ENCODE measurements around the gene STH.

STH gene

DNA sequence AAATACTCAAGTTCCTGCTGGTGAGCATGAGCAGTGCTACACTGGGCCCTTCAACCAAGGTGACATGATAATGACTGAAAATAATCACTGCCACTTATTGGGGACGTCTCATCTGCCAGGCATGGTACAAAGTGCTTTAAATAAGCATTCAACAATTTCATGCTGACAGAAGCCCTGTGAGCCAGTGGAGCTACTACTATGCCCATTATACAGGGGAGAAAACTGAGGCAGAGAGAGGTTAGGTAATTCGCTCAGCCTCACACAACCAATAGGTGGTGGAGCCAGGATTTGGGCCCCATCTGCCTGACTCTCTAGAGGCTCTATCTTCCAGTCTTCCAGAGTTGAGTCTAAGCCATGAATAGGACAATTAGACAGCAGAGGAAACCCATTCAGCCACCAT lies 30.3 kb upstream of the STH start:
- DNase-seq: no peak

DNA sequence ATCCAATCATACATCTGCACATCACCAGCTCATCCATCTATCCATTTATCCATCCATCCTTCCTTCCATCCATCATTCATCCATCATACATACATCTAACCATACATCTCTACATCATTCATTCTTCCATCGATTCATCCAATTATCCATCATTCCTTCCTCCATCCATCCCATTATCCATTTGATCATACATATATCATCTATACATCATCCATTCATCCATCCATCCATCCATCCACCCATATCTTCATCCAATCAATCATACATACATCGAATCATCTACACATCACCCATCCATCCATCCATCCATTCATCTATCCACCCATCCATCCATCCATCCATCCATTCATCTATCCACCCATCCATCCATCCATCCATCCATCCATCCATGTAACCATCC lies 29.3 kb upstream of the STH start:
- no peak for DNase-seq

DNA sequence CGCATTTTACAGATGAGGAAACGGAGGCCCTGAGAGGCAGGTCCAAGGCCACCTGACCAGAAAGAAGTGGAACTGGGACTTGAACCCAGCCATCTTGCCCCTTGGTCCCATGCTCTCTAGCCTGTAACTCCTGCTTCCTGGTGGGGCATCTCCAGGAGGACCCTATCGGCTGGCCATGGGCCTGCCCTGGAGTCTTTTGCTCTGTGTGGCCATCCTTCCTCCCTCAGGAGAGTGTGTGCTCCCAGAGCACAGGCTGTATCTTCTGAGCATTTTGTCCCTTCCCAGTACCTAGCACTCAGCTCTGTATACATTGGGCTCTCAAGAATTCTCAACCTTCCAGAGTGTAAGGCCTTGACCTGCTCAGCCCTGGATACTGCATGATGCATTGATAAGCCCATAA lies 28.4 kb upstream of the STH start:
- DNase-seq: no peak

DNA sequence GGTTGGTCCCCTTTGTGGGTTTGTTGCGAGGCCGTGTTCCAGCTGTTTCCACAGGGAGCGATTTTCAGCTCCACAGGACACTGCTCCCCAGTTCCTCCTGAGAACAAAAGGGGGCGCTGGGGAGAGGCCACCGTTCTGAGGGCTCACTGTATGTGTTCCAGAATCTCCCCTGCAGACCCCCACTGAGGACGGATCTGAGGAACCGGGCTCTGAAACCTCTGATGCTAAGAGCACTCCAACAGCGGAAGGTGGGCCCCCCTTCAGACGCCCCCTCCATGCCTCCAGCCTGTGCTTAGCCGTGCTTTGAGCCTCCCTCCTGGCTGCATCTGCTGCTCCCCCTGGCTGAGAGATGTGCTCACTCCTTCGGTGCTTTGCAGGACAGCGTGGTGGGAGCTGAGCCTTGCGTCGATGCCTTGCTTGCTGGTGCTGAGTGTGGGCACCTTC lies 27.3 kb upstream of the STH start:
- no peak for DNase-seq

DNA sequence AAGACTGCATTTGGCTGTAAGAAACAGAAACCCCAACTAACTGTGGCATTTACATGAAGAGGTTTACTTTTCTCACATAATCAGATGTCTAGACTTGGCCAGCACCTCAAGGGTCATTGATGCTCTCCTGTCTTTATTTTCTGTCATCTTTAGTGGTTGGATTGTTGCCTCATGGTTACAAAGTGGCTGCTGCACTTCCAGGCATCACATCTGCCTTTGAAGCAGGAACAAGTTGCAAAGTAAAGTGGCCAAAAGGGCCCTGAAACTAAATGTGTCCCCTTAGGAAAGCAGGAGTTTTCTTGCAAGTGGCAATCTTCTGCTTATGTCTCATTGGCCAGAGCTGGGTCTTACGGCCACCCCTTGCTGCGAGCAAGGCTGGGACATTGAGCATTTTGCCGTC lies 26.5 kb upstream of the STH start:
- no peak for DNase-seq

DNA sequence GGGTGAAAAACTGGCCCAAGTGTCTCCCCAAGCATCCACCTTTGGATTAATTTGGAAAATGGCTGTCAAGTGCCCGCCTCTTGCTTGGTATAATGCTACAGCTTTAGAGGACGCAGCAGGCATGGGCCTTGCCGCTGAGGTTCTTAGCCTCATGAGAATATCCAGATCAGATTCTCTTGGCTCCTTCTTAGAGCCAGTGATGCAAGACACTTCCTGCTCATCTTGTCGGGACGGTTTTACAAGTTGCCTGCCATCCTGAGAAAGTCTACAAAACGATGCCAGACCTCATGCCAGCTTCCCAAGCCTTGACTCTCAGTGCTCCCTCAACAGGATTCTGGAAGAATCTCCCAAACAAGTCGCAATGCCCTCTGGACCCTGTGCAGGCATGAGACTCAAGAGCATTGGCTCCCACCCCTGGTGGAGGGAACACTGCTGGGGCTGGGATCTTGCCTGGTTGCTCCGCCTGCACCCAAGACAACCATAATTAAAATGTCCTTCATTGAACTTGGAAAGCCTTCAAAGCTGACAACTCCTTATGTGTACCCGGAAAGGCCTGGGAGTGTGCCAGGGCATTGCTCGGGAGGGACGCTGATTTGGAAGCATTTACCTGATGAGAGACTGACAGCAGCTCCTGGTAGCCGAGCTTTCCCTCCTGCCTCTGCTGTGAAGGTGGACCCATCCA lies 25.8 kb upstream of the STH start:
- DNase-seq: no peak

DNA sequence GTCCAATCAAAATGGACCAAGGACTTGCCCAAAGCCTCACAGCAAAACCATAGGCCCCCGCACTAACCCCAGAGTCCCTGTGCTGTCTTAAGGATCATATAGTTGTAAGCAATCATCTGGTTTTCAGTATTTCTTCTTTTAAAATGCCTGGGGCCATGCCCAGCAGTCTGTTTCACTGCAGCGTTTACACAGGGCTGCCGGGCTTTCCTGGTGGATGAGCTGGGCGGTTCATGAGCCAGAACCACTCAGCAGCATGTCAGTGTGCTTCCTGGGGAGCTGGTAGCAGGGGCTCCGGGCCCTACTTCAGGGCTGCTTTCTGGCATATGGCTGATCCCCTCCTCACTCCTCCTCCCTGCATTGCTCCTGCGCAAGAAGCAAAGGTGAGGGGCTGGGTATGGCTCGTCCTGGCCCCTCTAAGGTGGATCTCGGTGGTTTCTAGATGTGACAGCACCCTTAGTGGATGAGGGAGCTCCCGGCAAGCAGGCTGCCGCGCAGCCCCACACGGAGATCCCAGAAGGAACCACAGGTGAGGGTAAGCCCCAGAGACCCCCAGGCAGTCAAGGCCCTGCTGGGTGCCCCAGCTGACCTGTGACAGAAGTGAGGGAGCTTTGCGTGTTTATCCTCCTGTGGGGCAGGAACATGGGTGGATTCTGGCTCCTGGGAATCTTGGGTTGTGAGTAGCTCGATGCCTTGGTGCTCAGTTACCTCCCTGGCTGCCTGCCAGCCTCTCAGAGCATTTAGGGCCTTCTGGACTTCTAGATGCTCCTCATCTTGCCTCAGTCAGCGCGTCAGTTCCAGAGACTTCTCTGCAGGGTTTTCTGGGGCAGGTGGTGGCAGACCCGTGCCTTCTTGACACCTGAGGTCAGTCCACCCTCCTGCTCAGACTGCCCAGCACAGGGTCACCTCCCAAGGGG lies 24.8 kb upstream of the STH start:
- DNase-seq: no peak

DNA sequence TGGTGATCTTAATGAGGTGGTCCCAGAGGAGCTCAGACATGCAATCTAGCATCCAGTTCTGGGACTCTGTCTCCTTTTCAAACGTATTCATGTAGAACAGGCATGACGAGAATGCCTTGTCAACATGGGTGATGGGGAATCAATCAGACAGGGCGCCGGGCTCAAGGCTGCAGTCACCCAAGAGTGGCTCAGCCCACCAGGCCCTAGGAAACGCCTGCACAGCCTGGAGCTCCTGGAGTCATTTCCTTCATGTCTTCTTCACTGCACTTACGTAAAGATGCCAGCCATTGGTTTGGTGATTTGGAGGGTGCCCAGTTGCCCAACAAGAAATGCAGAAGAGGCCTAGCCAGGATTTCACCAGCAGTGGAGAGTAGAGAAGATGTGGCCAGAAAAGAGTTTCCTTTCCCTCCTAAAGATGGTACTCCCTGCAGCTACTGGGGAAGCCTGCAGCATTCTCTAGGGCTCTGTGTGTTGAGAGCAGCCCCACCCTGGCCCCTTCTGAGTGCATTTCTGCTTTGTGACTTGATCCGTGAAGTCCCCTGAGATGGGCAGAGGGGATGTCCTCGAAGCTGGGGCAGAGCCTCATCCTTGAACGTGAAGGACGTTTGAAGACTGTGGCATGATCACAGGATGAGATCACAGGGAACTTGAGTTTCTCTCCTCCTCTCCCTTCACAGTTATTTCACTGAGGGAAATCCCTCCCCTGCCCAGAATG lies 24.0 kb upstream of the STH start:
- no peak for DNase-seq

DNA sequence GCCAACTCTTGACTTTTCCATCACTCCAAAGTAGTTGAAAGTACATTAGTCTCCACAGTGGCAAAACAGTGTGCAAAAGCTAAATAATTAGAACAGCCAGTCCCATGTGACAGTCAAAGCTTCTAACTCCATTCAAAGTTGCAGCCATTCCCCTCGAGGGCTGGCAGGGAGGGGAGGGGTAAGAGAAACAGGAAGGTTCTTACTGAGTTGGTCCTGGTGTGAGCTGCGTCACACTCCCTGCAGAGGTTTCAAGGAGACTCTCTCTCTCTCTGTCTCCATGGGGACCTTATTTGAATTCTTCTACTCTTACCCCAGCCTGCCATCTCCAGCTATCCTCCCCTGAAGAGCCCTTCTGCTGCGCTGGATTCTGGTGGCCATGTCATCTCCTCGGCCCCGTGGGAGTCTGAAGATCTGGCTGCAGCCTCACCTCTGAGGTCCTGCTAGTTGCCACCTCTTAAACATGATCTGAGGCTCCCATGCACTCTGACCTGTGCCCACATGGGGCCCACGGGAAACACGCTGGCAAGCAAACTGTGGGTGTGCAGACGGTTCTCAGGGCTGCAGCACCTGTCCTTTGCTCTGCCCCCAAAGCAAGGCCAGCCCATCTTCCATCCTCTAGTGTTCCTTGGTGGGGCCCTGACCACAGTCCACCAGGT lies 23.3 kb upstream of the STH start:
- no peak for DNase-seq

DNA sequence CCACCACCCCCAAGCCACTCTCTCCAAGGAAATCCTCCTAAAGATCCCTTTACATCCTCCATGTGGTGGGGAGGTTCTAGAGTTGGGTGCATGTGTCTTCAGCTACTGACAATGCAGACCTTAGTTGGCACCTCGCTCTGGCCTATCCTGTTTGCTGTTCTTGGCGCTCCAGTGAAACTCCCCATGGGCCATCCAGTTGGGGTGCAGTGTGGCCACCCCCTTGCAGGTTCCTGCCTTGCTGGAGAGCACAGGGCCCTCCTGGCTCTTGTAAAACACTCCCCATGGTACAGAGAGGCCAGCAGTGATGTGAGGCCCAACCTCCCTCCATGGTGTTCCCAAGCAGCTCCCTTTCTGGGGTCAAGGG lies 22.7 kb upstream of the STH start:
- DNase-seq: no peak

DNA sequence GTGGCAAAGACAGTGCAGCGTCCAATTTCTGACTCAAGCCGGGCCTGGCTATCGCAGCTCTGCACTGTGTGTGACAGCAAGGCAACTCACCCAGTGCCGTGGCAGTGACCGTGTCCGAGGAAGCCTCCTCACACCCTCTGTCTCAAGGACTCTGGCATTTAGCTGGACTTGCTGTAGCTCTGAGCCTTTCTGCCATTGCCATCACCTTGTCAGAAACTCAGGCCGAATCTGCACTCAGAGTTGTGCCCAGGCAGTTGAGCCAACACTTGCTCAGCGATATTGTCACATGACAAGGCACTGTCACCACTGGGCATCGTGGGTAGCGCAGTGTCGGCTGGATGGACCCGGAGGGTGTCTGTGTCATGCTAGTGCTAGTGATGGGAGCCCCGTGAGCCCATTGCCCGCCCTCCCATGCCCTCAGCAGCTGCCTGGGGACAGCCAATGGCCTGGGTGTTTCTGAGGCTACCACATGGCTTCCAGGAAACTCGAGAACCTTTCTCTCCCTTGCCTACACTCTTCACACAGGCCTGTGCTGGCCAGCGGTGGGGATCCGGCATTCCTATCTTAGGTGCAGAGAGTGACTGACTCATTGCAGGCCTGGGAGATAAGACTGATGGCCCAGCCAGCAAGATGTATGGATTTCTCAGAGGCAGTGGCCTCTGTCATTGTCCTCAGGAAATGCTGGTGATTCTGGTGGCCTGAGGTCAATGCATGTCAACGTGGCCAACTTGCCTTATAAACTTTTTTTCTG lies 22.1 kb upstream of the STH start:
- DNase-seq: no peak

DNA sequence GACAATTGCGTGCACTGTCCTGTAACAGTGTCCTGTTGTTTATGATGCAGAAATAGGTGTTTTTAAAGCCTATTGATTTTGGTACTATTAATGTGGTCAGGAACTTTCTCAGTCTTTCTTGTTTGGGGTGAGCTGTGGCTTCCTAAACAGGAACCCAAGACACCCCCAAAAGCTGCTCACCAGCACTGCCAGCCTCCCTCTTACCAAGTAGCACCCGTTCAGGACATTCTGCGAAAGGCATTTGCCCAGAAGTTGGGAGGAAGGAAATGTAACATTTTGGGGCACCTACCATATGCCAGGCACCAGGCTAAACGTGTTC lies 21.6 kb upstream of the STH start:
- DNase-seq: no peak

DNA sequence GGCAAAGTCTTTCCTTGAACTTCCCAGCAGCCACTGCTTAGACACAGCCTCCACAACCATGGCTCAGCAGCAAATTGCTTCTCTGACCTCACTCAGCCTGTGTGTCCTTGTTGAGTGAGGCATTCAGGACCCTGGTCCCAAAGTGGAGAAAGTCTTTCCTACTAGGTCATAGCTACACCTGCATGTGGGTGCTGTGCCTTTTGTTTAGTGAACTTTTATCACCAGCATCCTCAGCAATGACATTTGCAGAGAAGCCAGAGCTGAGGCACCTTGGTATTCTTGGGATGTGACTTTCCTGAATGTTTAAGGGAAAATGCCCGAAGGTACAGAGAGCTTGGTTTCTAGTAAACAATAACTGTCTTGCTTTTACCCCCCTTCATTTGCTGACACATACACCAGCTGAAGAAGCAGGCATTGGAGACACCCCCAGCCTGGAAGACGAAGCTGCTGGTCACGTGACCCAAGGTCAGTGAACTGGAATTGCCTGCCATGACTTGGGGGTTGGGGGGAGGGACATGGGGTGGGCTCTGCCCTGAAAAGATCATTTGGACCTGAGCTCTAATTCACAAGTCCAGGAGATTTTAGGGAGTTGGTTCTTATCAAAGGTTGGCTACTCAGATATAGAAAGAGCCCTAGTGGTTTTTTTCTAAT lies 20.9 kb upstream of the STH start:
- DNase-seq: no peak

DNA sequence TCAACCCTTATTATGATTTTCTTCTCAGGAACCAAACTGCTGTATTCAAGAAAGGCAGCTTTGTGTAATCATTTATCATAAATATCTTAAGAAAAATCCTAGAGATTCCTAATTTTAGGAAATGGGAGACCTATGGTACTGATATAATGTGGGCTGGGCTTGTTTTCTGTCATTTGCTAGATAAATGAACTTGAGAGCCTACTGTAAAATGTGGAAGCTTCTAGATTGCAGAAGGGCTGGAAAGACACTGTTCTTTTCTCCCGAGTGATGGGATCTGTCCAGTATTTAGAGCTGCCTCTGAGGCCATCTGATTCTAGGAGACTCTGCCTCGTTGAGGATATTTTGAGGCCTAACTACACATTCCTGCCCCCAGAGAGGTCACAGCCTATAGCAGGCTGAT lies 19.9 kb upstream of the STH start:
- no peak for DNase-seq

DNA sequence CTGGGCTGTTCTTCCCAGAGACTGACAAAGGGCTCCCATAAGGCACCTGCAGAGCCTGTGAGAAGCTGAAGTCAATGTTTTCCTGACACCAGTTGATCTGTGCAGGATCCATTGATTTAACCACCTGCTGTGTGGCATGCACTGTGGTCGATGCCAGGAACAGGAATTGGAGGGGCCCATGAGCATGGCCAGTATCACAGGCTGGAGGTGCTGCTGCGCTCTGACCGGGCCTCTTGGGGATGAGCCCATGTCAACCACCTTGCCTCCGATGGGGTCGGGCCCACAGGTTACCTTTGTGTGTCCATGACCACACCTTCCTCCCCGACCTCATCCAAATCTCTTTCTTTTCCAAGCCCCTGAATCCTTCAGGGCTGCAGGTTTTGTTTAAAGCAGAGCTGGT lies 18.2 kb upstream of the STH start:
- no peak for DNase-seq

DNA sequence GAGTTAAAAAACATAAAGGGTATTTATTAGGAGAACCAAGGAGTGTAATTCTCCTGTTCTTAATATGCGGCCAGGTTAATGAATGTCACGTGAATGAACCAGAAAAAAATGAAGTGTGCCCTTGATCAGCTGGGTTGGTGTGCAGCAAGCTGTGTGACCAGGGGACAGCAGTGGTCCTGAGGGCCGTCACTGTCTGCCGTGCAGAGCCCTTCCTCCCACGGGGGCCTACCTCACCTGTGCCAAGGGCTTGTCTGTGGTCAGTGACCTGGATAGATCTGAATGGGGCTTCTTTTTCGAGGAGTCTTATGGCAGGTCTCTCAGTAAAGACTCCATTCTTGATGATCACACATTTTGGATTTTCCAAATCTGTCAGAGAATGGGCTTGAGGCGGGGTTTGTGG lies 17.7 kb upstream of the STH start:
- no peak for DNase-seq

DNA sequence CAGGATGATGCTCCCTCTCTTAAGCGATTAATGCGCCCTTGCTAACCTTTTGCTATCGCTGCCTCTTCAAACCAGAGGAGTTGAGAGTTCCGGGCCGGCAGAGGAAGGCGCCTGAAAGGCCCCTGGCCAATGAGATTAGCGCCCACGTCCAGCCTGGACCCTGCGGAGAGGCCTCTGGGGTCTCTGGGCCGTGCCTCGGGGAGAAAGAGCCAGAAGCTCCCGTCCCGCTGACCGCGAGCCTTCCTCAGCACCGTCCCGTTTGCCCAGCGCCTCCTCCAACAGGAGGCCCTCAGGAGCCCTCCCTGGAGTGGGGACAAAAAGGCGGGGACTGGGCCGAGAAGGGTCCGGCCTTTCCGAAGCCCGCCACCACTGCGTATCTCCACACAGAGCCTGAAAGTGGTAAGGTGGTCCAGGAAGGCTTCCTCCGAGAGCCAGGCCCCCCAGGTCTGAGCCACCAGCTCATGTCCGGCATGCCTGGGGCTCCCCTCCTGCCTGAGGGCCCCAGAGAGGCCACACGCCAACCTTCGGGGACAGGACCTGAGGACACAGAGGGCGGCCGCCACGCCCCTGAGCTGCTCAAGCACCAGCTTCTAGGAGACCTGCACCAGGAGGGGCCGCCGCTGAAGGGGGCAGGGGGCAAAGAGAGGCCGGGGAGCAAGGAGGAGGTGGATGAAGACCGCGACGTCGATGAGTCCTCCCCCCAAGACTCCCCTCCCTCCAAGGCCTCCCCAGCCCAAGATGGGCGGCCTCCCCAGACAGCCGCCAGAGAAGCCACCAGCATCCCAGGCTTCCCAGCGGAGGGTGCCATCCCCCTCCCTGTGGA lies 16.0 kb upstream of the STH start:
- no peak for DNase-seq

DNA sequence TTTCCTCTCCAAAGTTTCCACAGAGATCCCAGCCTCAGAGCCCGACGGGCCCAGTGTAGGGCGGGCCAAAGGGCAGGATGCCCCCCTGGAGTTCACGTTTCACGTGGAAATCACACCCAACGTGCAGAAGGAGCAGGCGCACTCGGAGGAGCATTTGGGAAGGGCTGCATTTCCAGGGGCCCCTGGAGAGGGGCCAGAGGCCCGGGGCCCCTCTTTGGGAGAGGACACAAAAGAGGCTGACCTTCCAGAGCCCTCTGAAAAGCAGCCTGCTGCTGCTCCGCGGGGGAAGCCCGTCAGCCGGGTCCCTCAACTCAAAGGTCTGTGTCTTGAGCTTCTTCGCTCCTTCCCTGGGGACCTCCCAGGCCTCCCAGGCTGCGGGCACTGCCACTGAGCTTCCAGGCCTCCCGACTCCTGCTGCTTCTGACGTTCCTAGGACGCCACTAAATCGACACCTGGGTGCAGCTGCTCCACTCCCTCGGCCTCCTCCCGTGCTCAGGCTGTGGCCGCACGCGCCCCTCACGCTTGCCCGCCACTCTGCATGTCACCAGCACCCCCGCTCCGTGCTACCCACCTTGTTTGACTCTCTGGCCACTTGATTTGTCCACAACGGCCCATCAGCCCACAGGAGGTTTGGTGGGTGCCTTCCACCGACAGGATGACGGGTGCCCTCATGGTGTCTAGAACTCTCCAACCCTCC lies 15.3 kb upstream of the STH start:
- no peak for DNase-seq

DNA sequence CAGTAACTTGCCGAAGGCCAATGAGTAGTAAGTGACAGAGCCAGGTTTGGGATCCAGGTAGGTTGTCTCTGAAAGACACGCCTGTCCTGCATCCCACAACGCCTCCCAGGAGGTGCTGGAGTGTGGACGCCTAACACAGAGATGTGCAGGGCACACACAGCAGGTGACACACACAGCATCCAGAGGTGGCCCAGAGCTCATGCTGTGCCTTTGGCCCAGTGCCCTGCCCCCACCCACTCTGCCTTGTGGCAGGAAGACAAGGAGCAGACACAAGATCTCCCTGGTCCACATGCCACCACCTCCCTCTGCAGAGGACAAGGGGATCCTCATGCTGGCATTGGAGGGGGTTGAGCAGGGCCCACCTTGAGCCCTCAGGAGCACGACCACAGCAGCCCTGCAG lies 14.7 kb upstream of the STH start:
- no peak for DNase-seq

DNA sequence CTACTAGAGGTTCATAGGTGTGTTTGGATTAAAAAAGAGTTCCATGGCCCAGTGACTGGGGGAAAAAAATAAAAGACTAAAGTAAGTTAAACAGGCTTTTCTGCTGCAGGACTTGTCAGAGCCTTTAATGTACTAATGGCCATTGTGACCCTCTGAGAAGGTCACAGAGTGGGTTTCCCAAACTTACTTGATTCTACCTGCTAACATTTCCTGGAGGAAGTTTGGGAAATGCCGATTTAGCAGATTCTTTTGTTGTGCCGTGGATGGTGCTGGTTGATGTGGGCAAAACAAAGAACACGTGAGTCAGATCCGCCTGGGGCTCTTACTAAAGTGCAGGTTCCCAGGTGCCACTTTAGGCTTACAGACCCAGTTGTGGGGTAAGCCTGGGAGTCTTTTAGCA lies 13.6 kb upstream of the STH start:
- no peak for DNase-seq

DNA sequence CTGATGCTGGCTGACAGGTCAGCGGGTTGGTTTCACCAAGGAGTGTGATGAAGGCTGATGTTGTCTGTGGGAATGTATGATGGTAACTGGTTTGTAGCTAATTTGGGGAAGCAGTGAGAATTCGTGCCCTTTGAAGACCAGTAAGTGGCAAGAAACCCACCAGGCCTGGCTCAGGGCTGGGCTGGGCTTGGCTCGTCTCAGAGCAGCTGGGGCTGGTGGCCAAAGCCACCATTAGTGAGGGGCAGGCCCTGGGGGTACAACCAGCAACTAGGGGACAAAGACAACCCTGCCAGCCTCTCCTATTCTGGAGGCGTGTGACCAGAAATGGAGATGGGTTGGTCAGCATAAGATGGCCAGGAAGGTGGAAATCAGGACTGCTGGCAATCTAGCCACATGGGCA lies 13.0 kb upstream of the STH start:
- DNase-seq: no peak

All from activated CD4-positive, alpha-beta T cell treated with anti-CD3 and anti-CD28 coated beads, Interleukin-2, amount 50 U/mL, for 16 hours (primary cell).